Left ventricle myocardium superior (tissue), 1 donor: ENCODE results near the gene CERS6. TPM values are rescaled to one million over a fixed set of nuclear protein-coding genes. Genes with fewer than 3 reads are reported as not detected.
A peak's percentile ranks its signal among the peaks of the same experiment; 100 is the strongest.
"Not testable (repeated sequence)": the region's sequence is repeated elsewhere in the genome, so short reads cannot be mapped to it uniquely, and the experiment has no call there.

Experiments
- ATAC-seq: fragments of 200-7000 bp; cut with Tn5 transposase; one replicate; pipeline ENCODE4 v1.9.1; 2020; ENCODE audit warnings: mild to moderate bottlenecking, moderate library complexity
- DNase-seq: peaks from one replicate; pipeline ENCODE4 v3.0.0-alpha.2; 2020
- intact Hi-C: fragments of 100-400 bp; cut with micrococcal nuclease; formaldehyde crosslinking; loops from one replicate; pipeline ENCODE4 v1.11.0; 2022
- total RNA-seq: library from RNA; stranded (reverse); fragmentation: NEBNext Ultra II Directional; extraction: Animal tissue kit (Norgen Biotek cat#: 25700); gene quantifications from one replicate; pipeline ENCODE4 v1.2.1, GENCODE V29; 2021
- donor health status: DM: no; HTN: yes; CAD: no; lungs with severe emphysema.

Gene CERS6
- total RNA-seq, 1 donor from 2014 or later: 71.7 TPM

DNA sequence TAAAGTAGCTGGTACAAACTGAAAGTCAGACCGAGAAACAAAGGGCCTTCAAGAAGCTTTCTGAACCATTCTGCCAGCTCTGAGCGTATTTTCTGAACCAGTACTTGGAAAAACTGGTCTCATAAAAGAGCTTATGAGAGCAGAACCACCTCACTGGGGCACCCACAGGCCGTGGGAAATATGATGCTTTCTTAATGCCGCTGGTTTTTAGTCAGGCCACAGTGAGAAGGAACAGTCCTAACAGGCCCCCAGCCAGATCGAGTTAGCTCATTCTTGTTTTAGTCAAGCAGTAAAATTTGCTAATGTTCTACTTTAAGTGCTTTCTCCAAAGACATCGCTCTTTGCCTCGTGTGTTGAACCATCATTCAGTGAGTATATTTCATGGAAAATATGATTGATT, 333.7 kb downstream of the CERS6 start:
- DNase-seq: no peak
- no peak for ATAC-seq
- intact Hi-C loops: no loop called here

DNA sequence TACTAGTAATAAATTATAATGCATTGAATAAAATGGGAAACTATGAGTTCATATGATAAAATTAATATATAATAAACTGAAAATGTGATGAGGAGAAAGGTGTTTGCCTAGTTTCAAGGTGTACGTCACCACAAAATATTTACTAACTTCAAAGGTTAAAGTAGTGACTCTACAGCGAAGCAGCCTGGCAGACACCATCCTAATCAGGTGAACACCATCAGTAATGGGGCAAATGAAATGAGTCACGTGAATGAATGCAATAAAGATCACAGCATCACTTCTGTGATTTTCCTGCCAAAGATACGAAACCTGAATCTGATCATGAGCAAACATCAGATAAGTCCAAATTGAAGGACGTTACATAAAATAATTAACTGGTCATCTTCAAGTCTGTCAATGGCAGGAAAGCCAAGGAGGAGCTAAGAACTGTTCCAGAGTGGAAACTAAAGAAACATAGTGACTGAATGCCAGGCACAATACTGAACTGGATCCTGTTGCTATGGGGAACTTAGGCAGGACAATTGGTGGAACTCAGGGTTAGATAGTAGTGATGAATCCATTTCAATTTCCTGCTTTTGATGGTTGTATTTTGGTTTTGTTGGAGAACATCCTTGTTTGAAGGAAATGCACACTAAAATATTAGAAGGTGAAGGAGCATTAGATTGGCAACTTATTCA, 334.3 kb downstream of the CERS6 start:
- intact Hi-C loops: no loop called here
- ATAC-seq: peak; percentile 68
- DNase-seq: no peak

DNA sequence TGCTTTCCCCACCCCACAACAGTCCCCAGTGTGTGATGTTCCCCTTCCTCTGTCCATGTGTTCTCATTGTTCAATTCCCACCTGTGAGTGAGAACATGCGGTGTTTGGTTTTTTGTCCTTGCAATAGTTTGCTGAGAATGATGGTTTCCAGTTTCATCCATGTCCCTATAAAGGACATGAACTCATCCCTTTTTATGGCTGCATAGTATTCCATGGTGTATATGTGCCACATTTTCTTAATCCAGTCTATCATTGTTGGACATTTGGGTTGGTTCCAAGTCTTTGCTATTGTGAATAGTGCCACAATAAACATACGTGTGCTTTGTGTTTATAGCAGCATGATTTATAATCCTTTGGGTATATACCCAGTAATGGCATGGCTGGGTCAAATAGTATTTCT, 335.1 kb downstream of the CERS6 start:
- ATAC-seq, intact Hi-C loops, DNase-seq: not testable (repeated sequence)

DNA sequence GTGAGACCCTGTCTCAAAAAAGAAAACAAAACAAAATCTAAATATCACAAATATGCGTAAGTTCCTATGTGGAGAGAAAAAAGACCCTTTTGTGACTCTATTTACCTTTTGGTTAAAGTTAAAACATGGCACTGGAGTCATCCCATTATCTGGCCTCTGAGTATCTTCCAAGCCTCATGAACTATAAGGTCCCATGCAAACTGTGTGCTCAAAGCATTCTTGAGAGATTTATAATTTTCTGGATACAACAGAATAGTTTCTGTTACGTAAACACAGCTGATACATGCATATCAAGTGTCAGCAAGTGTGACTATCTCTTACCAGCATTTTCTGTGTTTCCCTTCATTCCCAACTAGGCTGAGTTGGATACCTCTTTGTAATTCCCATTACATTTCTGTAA, 337.5 kb downstream of the CERS6 start:
- intact Hi-C loops: no loop called here
- ATAC-seq (no peak), DNase-seq (no peak)

DNA sequence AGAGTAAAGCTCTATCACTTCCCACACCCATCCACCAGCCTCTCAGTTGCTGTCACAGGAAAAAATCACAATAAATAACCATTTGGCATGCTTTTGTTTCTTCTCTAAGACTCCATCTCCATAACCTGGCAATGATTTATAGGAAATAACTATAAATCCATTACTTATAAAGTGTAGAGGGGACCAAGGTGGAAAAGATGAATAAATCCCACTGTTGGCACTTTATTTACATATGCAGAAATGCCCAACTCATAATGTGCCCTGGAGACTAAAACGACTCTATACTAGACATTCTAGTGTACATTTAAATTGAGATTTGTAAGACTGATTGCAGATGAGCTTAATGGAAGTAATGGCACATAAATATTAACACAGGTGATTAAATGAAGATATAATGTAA, 338.9 kb downstream of the CERS6 start:
- ATAC-seq (no peak), DNase-seq (no peak)
- intact Hi-C loops: no loop called here

DNA sequence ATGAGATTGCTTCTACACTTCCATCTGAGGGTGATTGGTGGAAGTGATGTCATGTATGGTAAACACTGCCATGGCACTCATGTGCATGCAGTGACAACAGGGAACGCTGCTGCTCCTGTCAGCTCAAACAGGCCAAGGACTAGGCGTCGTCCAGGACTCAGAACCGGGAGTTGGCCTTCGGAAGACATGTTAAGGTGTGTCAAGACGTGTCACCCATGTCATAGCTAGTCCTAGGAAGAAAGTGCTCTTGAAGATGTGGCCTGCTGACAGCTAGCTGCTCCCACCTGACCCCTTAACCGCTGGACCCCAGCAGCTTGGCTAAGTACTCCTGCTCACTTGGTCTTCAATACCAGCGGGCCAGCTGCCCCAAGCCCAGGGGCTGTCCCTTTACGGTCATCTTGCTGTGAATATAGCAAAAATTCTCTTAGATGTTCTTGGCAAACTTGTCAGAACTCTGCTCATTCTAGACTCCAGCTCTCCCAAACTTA, 340.1 kb downstream of the CERS6 start:
- DNase-seq: no peak
- intact Hi-C loops: no loop called here
- no peak for ATAC-seq

DNA sequence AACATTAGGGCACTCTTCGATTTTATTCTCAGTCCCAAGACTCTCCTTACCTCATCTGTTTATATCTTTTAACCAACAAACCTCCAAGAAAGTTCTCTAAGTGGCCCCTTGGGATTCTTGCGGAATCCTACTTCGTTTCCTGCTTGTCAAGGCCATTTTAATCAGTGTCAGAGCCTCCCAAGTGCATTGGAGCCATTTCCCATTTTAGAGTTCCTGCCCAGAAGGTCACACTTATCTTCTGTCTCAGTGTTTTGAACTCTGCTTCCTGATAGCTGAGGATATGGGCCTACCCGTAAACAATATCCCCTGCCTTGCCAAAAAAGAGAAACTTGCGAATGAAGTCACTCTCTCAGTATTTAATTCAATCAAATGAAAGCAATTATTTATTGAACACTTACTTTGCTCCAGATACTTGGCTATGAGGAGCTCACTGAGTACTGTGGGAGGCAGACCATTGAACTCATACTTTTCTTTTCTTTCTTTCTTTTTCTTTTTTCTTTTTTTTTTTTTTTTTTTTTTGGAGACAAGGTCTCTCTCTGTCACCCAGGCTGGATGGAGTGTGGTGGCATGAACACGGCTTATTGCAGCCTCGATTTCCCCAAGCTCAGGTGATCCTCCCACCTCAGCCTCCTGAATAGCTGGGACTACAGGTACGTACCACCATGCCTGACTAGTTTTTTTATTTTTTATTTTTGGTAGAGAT, 340.7 kb downstream of the CERS6 start:
- intact Hi-C loops: no loop called here
- DNase-seq (no peak), ATAC-seq (peak; percentile 92)

DNA sequence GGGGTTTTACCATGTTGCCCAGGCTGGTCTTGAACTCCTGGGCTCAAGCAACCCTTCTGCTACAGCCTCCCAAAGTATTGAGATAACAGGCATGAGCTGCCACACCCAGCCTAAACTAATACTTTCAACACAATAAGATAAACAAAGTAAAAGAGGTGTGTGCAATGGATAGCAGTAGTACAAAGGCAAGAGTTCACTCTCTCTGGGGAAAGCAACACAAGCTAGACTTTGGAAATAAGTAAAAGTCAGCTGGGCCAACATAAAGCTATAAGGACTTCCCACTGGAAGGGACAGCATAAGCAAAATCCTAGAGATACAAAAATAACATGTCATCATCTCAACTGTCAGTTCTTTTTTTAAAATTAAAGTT, 341.2 kb downstream of the CERS6 start:
- ATAC-seq: no peak

DNA sequence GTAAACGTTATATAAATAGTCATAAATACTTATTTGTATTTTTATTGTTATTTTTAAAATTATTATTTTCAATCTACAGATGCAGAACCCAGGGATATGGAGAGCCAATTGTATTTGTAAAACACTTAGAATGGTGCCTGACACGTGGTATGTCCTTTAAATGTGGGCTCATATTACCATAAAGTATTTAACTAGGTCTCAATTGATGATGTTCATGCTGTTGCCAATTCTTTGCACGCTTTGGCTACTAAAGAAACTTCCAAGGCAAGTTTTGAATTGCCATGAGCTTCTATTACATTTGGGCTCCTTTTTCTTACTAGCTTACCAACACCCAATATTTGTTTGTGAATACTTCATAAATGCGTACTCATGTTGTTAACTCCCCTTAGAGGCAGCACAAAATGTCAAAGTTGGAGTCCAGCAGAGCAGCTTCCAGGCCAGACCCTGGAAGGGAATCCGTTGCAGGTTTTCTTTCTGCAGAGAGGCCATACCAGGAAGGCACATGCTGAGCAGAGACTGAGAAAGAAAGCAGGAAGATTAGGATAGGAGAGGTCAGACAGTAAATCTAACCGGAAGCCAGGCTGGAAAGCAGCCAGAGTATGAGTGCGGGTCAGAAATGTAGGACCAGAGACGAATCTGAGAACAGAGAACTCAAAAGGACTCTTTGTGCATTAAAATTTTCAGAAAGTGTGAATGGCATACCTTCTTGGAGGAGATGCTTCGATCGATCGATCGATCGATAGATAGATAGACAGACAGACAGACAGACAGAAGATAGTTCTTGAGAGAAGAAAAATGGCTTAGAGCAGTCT, 342.2 kb downstream of the CERS6 start:
- ATAC-seq: no peak
- DNase-seq: no peak
- intact Hi-C loops: no loop called here

More for the DNA sequence above, 341.2 kb downstream of the CERS6 start:
- DNase-seq: no peak
- intact Hi-C loops: no loop called here

DNA sequence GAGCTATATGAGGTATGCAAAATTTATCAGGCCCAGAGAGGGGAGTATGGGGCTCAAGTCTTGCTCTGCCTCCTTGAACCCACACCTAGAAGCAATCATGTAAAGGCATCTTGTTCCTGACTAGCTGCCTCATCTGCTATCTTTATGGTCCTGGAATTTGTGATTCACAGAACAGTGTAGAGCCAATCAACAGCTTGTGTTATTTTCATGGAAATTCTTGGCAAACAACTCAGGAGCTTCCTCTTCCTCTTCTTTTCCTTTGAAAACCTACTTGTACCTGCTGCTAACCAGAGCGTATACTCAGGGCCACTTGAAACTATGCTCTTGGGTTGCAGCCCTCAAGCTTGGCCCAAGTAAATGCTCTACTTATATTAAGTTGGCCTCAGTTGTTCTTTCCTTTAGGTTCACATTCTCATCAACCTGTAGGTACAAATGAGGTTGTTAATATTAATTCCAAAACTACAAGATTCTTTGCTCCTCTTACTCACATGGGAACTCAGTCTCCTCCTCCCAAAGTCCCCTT, 342.9 kb downstream of the CERS6 start:
- DNase-seq (no peak), ATAC-seq (no peak)
- intact Hi-C loops: no loop called here

DNA sequence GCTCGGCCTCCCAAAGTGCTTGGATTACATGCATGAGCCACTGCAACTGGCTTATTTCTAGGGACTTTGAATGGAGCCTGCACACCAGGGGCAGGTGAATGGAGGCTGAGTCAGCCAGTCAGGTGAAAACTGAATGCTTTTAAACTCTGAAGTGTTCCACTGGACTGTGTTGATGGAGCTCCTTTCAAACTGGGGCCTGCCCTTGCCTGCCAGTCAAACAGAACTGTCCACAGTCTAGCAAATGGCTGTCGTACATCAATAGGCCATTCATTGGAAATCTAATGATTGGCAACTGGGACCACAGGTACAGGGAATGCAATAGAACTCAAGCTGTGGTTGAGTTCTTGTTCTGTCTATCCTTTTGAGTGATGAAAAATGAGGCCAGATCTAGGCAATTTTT, 345.4 kb downstream of the CERS6 start:
- intact Hi-C loops: no loop called here
- DNase-seq: no peak
- ATAC-seq: no peak

DNA sequence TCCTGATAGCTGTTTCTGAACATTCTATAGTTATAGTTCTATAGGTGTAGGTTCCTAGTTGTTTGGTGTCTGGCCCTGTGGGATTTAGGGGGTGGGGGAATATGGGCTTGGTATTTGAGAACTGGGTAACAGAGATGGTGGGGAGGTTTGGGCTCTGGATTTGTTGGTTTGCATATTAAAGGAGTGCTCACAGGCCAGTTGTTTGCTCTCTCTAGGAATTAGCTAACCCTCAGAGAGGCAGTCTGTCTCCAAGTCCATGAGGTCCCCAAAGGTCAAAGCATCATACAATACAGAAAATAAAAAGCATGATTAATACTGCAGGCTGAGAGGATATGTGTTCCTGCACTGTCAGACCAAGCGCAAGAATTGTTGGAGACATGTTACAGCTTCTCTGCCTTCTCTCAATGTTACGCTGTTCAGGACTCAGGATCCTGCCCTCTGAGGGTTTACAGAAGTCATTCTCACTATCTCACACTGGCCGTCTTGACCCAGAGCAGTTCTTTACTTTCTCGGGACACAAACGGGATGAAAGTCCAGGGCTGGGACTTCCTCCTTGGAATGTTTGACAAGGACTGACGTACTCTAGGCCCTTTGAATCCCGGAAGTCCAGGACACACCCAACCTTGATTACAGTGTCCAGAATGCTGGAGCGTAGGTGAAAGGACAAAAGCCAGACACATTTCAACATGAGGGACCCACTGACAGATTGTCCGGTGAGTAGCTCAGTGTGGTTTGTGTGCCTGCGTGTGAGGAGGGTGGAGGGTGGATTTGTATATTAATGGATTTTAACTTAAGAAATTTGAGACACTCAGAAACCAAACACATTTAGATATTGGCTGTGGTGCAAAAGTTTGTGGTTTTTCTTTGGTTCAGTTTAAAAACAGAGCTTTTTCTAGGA, 346.1 kb downstream of the CERS6 start, which contains the start of gene NOSTRIN:
NOSTRIN (plus strand) TSS at position 677 of the 898 bp plus-strand sequence; CDS start at position 687, 10 bp downstream.
- ATAC-seq (peak; percentile 89), DNase-seq (no peak)
- intact Hi-C loops: no loop called here

DNA sequence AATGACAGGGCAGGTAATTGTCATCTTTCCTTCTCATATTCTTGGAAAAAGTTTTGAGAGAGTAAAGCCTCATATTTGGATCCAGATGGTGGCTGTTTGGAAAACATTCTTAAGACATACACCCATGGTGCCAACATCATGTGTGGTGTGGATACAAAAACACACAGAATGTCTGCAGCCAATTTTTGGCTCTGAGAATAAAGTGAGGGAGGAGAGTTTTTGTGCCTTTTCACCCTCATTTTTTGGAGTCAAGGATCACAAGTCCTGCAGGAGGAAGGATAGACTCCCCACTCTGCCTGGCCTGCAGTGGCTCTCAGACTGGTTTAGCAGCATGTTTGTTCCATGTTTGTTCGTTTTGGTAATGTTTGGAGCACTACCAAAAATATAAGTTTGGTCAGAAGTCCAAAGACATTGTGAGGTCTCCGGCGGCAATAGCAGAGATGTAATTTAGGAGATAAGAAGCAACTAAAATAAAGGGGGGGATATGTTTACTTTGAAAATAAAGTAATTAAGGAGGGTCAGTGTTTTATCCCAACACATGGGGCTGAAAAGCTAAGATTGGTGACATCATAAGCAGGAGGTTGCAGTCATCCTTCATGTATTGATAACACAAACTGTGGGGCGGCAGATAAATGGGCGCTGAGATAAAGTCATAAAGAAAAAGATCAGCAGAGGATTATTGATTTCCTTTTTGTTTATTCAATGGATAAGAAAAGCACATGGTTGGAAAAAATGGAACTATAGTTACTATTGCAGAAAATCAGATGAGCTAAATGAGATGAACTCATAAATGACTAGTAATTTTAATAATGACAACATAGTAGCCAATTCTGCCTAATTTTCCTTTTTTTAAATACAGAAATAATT, 347.0 kb downstream of the CERS6 start:
- DNase-seq (no peak), ATAC-seq (peak; percentile 20)
- intact Hi-C loops: no loop called here

DNA sequence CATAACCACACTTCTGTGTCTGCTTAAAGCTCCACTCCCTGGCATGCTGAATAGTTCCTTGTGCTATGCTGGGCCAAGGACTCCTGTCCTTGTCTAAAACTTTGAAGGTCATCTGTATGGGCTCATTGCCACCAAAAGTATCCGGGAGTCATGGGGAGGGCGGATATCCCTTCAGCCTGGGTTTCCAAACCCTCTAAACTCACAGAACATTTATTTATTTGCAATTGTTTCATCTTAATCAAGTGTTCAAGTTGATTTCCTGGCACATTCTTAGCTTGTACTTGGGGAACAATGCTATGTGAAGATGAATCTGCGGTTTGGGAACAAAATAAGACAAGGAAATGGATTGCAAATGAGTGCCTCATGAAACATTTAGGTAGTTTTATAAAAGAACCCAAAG, 348.1 kb downstream of the CERS6 start:
- intact Hi-C loops: no loop called here
- ATAC-seq: peak; percentile 58
- no peak for DNase-seq

DNA sequence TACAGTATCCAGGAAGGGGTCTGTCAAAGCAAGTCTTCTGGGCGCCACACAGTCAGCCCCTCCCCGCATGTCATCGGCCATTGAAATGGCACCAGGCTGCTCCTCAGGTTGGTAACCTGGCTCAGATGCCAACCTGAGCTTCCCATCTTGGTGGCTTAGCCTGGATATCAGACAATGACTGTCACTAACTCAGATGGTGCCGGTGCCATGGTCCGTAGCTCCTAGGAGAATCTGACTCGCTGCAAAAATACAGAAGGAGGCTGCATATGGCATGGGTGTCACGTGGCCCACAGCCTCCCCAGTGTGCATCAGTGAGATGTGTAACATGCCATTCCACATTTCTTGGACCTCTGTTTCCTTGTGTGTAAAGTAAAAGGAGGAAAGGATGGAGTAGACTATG, 349.5 kb downstream of the CERS6 start:
- ATAC-seq (no peak), DNase-seq (no peak)
- intact Hi-C loops: no loop called here

DNA sequence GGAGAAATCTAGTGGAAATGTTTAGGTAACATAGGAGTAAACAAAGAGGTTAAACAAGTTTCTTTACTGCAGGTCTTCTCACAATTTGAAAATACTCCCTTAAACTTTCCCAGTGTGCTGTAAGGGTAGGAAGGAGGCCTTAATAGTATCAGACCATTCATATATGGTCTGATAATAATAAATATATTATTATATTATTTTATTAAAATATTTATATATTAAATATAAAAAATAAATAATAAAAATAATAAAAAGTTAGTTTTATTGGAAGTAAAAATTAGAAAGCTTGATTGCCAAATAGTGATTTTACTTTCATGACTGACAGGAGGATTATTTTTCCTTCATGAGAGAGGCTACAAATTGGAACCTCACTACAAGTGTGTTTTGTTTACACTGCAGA, 353.5 kb downstream of the CERS6 start:
- ATAC-seq (no peak), DNase-seq (no peak)
- intact Hi-C loops: no loop called here

DNA sequence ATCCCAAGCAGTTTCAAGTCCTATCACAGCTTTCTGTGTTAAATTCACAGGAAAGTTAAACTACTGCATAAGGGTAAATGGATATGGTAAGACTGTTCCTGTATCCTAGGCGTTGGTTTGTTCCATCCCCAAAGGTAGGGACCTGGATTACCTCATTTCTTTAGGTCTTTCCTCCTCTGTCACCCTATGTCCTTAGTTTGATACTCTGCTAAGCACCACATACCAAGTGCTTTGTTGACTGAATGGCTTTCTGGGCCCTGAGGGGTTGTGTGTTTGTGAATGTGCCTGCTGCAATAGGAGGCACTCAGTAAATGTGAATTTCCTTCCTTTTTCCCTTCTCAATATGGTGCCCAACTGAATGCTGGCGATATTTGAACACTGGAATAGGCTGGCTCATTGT, 354.2 kb downstream of the CERS6 start:
- ATAC-seq (no peak), DNase-seq (no peak)
- intact Hi-C loops: no loop called here

DNA sequence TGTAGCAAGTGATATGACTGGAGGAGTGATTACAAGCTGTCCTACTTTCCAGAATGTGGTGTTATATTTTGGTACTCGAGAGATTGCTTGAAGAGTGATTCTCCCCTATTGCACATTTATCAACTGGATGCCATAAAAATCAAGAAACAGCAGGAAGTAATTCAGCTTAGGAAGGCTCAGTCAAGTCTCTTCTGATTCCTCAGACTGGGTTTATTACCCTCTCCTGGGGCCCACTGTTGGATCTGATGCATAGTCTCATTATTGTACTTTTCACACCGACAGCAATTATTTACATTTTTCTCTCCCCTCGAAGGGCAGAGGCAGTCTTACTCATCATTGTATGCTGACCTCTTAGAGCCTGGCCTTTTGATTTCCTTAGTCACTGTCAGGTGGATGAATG, 355.6 kb downstream of the CERS6 start:
- DNase-seq (no peak), ATAC-seq (no peak)
- intact Hi-C loops: no loop called here
